GM20000 (cell line): ENCODE results near the gene IL17REL.

Source experiments
- DNase-seq: peaks from one replicate; pipeline ENCODE4 v3.0.0; 2012; ENCODE audit warnings: low spot score
- TF ChIP-seq, protein P1 (sequence below): IDR thresholded peaks from 2 replicates; pipeline ENCODE4 v1.5.1; 2012; ENCODE audit warnings: mild to moderate bottlenecking, control low read depth; ENCODE audit errors: extremely low read depth, missing control alignments

IL17REL gene

DNA sequence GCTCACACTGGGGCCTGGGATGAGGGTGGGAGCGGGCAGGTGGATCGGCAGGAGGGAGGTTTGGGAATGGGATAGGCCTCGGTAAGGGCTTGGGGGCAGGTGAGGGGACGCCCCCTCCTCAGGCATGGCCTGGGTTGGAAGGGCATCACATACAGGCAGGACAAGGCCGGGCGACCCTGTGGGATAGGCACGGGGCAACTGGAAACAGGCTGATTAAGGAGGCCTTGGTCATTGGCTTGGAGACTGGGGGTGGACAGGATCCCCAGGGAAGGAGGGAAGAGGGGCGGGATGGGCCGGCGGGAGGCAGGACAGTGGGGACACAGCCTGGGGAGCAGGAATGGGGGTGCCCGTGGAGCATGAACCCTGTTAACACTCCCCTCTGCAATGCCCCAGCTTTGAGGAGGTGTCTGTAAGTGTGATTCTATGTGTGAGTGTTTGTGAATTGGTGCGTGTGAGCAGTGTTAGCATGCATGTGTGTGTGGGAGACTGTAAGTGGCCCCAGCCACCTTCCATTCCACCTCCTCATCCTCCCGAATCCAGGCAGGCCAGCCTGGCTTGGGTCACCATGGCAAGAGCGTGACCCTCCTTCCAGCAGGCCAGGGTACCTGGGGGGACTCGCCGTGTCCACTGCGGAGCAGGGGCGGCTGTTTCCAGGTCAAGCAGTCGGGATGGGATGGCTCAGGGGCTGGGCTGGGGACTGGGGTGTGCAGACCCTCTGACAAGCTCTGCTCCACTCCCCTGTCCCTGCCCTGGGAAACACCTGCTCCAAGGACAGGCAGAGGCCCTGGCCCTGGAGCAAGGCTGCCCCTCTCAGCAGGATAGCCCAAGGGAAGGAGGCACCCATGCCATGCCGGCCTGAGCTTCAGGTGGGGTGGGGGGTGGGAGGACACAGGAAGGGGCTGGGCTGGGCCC is 55.4 kb downstream of the IL17REL start:
- no peak for DNase-seq

DNA sequence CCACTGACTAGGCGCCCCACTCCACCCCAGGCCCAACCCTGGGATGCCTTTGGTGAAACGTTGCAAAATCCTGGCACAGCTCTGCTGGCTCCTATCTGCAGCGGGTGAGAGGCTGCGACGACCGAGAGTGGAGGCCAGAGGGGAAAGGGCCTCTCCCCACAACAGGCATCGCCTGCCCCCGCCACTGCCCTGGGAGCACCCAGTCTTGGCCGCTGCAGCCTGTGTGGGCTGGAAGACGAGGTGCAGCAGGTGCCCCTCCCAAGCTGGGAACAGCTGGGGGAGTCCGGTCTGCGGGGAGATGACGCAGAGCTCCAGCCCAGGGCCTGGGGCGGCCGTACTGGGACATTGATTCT is 56.2 kb downstream of the IL17REL start:
- no peak for DNase-seq
- TF ChIP-seq, protein P1, sequence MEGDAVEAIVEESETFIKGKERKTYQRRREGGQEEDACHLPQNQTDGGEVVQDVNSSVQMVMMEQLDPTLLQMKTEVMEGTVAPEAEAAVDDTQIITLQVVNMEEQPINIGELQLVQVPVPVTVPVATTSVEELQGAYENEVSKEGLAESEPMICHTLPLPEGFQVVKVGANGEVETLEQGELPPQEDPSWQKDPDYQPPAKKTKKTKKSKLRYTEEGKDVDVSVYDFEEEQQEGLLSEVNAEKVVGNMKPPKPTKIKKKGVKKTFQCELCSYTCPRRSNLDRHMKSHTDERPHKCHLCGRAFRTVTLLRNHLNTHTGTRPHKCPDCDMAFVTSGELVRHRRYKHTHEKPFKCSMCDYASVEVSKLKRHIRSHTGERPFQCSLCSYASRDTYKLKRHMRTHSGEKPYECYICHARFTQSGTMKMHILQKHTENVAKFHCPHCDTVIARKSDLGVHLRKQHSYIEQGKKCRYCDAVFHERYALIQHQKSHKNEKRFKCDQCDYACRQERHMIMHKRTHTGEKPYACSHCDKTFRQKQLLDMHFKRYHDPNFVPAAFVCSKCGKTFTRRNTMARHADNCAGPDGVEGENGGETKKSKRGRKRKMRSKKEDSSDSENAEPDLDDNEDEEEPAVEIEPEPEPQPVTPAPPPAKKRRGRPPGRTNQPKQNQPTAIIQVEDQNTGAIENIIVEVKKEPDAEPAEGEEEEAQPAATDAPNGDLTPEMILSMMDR, result no peak

More for the DNA sequence above, 55.4 kb downstream of the IL17REL start:
- TF ChIP-seq, protein P1, result no peak

DNA sequence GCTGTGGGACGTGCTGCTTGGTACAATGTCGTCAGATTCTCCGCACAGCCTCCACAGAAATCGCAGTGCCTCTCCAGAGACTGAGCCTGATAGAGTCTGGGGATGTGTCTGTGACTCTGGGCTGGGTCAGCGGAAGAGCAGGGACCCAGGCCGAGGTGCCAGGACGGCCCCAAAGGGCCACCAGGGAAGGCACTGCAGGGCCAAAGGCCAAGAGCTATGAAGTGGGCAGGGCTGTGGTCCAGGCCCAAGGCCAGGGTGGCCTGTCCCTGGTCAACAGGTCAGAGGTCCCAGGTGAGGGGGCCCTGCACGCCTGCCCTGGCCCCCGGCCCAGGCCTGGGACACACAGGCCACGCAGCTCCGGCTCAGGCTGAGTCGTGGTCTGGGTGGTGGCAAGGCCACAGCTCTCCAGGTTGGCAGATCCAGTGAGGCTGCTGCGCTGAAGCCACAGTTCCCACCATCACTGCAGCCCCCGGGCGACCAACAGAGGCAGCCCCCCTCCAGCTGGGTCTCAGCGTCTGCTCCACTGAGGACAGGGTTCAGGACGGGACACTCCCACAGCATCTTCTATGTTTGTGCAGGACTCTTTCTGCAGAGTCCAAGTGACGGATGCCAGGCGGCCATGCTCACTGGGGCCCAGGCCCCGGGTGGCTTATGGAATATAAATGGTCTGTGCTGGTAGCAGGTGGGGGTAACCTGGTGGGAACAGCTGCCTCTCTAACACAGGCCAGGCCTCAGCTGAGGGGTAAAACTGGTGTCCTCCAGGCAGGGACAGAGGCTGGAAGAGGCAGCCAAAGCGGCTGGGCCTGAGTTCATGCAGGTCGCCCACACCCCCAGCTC is 56.8 kb downstream of the IL17REL start:
- TF ChIP-seq, protein P1, result no peak
- DNase-seq, result no peak

GRCh38 chr22:49954991-49955580 is 57.5 kb downstream of the IL17REL start:
- no peak for DNase-seq
- TF ChIP-seq, protein P1, result no peak

- DNase-seq, result no peak
- TF ChIP-seq, protein P1, result no peak
These were observed 58.2 kb downstream of the IL17REL start for GRCh38 chr22:49954354-49954753.

DNA sequence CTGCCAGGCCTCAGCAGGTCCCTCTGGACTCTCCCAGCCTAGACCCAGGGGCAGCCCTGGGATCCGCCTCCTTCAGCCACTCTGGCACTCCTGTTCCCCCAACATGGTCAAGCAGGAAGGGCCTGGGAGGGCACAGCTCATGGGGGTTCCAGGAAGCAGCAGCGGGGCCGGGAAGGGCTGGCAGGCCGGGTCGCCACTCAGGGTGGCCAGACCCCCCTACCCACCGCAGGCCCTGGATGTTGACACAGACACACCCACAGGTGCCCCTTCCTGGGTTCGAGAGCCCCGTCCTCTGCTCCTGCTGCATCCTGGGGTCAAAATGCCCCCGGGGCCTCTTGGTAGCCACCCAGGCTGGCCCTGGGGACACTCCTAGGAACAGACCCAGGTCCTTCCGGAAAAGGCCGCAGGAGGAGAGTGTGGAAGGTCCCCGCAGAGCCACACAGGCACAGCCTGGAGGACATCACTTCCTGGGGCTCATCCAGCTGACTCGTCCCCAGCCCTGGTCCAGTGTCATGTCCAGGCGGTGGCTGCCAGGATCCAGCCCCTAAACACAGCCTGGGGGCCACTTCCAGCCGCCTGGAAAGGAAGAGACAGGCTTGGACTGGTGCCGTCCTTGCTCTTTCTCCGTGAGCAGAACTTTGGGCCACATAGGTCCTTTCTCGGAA is 58.8 kb downstream of the IL17REL start:
- TF ChIP-seq, protein P1, result no peak
- DNase-seq, result no peak
